NCI-H748 (cell line): ENCODE results near the gene HOXB3.

Experiments
- DNase-seq: peaks from one replicate; lab custom pipeline; 2025; ENCODE audit not compliant: unreplicated experiment; lab: John Stamatoyannopoulos, UW

HOXB3 gene

DNA sequence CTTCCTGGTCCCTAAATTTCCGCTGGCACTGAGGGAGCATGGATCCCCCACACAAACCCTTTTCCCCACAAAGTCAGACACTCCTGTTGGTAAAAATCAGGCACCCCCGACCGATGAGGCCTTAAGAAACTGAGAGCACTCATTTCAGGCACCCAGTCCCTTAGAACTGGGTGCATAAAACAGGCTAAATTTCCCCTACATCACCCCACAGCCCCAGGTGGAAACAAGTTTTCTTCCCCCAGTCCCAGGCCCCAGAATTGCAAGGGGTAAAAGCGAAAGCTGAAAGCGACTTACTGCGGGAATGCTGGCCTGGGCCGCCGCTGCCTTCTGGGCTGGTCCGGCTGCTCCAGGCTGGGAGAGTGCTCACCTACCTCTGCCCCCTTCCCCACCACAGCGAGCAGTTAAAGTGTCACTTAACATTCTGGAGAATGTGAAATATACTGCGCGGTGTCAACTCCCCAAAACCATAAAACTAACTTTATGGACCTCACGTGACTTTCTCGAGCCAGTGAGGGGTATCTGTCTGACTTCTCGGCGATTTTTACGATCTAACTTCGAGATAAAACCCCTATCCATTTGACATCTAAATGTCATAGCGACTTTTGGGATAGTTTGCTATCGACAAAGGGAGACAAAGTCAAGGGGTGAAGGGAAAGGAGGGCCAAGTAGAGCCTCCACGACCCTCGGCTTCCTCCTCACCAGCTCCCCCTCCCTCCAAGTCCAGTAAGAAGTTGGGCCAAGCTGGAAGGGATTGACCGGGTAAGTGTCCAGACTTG lies at the start of gene HOXB3:
Gene HOXB3 (minus strand): TSS at position 411 of the 776 bp plus-strand sequence. CDS start 37,767 bp downstream, outside the sequence.
- DNase-seq: no peak

DNA sequence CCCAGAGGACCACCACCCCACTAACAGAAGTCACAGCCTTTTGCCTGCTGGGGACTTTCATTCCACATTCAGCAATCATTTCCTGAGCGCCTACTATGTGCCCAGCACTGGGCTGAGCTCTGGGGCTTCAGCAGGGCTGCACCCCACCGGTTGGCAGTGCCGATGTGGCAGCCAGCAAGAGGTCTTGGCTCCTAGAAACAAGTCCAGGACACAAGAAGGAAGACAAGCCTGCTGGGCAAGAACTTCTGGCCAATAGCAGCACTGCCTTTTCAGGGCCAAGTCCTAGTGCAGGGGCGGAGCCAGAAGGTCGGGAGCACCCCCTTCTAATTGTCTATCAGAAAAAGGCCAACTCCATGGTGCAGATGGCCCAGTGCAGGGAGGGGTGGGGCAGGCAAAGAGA lies 49.1 kb upstream of the HOXB3 start:
- DNase-seq: no peak

DNA sequence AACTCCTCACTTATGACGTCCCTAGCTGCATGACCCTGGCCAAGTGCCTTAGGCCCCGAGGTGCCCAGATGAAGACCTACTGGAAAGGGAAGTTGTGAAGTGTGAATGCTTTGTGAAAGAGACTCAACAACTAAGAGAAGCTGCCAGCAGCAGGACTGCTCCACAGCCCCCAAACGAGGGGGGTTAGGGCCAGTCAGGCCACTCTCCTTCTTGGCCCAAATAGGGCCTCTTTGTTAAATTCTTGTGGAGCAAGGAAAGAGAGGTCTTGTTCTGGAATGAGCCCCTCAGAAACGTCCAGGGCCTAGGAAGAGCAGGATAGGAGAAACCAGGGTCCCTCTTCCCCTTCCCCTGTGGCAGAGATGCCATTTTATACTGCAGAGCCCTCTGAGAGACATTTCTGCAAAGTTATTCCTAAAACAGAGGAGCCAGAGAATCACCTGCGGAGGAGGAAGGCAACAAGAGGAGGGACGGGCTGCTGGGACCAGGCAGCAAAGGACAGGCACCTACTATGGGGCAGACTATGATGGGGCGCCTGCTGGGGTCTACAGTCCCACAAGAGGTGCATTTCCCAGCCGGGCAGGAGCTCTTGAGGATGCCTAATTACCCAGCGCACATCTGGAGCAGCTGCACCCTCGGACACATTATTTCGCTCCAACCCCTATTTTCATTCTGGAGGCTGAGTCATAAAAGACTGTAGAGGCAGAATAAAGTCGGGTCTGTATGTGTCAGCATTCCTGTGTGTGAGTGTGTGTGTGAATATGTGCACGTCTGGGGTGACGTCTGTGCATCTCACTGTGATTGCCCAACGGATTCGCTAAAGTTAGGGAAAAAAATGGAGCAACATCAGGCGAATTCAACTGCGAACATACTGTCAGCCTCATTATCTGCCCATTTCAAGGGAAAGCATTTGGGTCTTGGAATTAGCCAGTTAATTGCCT lies 47.6 kb upstream of the HOXB3 start:
- DNase-seq: no peak

DNA sequence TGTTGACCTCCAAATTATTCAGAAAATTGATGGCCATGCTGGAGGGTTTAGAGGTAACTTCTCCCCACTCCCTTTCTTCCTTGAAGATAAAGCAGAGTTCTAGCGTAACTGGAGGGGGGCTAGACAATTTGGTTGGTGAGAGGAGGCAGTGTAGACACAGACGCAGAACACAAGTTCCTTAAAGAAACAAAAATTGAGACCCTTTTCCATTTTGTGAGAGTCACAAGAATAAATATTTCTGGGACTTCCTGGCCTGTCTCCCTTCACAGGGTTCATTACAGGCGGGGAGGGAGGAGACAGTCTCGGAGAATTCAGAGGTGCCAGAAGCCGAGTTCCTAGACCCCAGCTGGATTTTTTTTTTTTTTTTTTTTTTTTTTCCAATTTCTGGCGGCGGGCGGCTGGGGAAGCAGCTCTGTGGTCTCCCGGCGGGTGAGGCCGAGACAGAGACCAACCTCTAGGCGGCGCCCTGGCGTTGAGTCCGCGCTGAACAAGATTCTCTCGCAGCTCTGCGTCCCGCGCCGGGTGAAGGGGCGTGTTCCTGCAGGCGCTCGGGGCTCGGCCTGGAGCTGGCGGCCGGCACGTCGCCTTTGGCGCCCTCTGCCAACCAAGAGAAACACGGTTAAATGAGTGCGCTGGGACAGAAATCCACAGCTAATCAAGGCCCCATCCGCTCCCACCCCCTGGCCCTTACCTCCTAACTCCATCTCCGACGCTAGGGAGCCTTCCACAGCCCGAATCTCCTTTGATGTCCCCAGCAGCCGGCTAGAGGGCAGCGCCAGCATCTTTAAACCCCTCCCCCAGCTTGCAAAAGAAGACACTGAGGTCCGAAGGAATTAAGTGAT lies 46.4 kb upstream of the HOXB3 start:
- peak; percentile 92 for DNase-seq

DNA sequence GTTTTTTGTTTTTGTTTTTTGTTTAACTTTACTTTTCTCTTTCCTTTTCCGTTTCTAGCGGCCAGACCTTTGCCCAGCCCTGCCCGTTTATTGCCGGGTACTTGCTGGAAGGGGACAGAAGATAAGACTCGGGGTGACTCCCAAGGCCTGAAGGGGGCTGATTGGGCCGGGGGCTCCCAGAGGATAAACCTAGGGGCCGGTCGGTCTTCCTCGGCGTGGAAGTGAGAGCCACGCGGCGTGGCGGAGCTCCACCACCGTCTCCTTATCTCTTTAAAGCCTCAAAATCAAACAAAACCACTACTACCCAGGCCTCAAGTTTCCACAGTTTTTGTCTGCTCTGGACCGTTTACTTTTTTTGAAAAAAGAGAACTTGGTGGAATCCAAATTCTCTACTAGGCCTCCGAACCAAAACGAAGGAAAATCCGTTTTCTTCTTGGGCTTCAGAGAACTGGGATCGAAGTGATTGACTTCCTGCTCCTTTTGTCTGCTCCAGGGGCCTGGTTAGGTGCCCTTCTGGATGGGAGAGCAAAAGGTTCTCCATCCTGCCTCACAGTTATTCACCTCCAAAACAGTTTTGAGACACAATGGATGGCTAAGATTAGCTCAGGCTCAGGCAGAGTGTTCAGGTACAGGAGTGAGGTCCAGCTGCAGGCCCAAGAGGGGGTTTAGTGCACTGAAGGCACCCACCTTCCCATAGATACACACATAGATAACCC lies 44.6 kb upstream of the HOXB3 start:
- DNase-seq: no peak

DNA sequence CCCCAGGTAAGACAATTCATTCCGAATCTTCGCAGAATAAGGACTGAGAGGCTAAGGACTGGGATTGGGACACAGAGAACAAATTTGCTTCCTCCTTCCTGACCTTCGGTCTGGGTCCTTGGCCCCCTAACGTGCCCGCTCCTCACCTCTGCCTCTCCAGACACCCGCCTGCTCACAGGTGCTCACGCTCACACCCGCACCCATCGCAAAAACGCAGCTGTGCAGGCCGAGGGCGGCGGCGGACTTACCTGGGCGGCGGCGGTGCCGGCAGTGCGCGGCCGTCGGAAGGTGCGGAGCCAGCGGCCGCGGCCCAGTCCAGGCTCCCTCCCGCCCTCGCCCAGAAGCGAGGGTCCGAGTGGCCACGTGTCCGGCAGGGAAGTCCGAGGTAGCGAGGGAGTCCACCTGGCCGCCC lies 43.2 kb upstream of the HOXB3 start:
- DNase-seq: no peak

DNA sequence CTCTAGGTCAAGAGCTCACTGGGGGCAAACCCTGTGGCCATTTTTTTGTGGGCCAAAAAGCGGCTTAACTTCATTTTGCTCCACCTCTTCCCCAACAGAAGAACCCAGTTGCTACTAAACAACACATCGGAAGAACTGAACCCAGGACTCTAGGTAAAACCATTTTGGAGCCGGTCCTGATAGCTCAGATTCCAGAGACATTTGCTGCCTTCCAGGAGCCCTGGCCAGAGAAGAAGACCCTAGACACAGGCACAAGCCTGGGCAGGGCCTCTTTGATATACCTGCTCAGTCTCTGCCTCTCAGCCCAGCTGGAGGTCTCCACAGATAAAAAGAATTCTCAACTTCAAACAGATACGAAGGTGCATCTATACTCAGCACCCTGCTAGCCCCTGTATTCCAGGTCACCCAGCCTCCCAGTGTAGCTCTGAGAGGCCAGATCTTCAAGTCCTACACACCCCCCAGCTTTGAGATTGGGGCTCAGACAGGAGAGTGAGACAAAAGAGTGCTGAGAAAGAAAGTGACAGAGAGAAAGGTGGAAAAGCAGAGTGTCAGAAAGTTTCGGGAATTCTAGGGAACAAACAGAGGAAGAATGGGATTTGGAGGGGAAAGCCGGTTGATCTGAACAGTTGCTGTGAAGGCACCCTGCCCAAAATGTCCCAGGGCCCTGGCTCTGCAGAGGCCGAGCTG lies 42.7 kb upstream of the HOXB3 start:
- no peak for DNase-seq

DNA sequence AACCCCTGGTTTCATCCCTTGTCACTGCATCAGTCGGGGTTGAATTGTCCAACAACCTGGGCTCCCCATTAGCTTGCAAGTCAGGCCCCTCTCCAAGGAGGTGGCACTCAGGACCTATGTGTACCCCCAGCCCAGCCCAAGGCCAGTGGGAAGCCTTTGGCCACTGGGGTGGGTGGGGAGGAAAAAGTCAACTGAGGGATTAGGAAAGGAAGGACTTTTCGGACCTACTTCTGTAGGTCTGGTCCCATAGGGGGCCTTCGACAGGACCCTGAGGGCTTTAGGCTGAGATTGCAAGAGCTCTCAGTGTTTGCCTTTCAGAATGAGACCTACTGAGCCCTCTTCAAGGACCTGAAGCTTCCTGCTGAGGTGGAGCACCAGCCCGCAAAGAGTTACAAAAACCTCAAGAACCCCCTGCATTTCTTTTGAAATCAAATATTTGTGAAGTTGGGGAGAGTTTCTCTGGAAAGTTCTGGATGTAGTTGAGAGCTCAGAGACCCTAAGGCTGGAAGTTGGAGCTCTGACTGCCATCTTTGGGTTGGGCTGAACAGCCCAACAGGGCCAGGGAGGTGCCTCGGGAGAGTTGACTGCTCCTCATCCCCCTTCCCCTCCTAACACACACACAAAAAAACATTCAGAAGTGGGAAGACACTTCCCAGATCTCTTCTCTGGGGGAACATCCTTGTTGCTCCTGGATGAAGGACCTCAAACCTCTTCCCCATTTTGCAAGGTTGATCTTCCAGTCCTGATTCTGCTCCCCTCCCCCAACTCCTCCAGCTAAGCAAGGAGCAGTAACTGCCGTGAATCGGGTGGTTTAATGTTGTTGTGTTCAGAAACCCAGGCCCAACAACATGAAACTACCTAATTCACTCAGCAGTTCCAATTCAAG lies 41.9 kb upstream of the HOXB3 start:
- DNase-seq: no peak

DNA sequence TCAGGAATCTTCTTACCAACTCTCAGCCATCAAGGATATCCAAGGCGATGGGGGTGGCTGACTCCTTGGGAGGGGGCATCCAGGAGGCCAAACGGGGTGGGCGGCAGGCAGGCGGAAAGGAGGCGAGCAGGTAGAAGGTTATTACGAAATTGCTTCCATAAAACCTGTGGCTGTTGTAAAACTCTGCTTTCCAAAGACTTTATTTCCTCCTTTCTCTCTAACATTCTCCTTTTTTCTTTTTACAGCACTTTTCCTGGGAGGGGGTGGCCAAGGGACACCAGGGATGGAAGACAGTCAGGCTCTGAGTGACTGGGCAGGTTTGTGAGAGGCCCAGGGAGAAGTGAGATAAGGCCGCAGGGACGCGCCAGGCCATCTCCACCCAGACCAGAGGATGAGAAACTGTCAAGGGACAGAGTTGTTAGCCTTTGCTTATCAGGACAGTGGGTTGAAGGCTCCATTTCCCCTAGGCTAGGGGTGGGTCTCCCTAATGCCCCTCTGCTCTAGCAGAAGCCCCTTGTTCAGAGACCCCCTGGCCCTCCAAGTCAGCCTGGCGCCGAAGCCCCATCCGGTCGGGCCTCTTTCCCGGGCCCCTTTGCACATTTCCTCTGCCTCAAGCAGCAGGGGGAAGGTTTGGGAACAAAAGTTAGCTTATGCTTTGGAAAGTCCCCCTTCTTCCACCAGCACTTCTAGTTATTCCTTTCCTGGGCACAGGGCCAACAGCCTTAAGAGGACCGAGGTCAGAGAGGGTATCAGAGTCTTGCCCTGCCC lies 41.1 kb upstream of the HOXB3 start:
- no peak for DNase-seq

DNA sequence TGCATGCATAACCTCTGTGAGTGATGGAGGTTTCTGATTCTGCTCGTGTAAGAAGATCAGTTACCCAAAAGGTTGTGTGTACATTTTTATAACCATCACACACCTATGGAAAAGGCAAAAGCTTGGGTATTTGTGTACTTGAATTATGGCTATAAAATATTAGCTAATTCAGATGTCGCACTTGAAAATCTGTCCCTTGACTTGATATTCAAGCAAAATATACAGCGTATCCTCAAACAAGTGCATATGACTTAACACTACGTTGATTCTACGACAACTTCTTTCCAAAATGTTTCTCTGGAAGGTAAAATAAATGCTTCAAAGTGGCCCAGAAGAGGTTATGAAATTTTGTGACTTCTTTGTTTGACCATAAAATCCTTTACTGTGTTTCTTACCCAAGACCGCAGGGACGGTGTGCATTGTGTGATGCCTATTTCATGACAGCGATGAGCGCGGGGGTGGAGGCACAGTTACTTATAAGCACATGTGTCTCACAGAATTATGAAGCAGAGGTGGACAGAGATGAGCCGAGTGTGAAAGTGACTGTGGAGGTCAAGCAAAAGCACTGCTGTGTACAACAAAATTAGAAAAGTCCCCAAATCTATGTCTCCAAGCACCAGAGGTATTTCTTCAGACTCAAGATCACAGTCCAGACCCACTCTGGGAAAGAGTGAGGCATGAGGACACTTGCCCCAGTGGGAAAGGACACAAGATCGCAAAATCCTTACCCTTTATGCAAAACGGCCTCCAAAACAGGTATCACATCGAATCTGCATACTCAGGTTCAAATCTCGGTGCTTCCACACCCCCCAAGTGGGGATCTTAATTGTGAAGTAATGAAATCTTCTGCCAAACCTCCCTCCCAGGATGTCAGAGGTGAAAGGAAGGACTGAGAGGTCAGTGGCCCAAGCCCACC lies 40.2 kb upstream of the HOXB3 start:
- no peak for DNase-seq

DNA sequence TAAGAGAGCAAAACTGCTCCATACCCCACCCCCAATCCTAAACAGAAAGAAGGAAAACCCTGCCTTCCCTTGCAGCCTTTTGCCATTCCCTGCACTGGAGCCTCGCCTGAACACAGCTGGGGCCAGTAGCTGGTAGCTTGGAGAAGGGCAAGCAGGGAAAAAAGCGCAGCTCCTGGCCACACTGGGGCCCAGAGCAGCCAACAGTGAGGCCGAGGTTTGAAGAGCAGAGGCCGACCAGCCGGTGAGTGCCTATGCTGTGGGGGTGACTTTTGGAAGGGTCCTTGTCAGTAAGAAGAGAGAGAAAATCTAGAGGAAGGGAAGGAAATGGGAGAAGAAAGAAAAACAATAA lies 39.3 kb upstream of the HOXB3 start:
- no peak for DNase-seq

DNA sequence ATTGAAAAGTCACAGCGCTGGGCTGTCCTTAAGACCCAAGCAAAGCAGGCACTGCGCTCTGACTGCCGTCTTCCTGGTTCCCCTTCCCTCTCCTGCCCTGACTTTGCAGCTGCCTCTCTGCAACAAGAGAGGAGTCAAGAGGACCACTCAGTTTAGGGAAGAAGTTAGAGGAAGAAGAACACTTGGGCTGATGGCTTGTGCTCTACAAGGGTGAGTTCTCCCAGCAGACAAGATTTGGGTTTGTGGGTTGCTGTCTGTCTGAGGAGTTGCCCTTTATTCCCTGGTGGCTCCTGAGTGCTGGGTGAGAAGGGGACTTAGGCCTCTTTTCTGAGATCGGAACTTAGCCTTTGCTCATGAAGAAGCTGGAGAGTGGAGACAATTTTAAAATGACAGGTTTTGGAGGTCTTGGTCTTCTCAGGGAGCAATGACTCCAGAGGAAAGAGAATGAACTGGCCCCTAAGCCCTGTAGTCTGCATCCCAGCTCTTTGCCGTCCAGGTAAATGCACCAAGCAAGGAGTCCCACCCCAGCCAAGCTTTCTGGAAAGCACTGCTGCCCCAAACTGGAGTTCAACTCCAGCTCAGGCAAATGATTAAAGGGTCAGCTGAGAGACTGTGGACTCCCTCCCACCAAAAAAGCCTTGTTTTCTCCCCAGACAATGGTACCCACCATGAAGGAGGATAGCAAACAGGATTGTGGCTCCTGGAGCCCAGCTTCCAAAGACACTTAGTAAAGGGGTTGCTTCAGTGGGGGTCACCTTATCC lies 38.8 kb upstream of the HOXB3 start:
- no peak for DNase-seq

DNA sequence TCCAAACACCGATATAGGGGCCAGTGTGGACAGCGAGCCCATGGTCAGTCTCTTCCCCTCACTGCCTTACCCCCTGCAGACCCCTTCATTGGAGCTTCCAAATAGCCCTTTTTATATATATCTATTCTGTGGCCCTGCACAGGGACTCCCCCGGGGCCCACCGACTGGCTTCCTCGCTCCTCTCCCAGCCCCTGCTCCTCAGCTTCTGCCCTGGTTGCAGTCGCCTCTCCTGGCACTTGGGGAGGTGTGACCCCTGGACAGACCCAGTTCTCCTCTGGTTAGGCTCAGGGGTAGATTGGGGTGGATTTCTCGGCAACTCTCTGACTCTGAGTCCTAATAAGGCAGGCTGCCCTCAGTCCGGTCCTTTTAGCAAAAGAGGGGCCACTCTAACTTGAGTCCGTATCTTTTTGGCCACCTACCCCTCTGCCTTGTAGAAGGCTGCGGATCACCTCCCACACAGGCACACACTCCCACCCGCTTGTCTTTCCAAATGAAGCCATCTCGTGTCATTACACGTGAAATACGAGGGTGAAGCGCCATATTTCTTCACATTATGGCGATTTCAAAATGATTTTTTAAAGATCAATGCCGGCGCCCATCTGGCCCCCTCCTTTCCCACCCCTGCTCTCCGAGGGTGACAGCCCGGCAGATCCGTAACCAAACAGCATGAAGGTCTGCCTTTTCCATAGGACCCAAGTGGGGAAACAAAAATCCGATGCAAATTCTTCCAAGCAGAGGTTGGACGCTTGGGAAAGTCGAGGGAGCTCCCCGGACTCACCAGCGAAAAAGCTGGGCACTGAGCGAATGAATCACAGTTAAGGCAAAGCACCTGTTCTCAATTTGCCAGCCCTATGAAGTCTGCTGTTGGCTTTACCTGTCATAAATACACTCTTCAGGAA lies 37.8 kb upstream of the HOXB3 start:
- no peak for DNase-seq

DNA sequence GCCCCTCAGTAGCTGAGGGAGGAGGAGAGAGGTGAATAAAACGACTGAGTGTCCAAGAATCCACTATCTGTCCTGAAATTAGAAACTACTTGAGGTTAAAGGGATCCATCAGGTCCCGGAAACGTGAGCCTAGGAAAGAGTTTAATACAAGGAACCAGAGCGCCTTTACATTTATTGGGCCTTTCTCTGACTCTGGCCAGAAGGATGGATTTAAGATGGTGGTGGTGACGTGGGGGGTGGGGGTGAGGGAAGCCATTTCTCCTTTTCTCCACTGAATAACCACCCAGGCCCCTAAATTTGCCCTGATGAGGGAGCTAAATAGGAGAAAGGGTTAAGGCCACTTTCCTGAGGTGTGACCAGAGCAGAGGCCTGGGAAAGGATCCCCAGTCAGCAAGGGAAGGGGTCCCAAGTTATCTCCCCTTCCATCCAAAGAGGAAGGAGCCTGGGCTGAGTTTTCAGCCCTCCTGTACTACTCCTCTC lies 37.1 kb upstream of the HOXB3 start:
- no peak for DNase-seq
